Loucy (cell line): Measurements from ENCODE around the gene MITF.

Source experiments
- H2AFZ ChIP-seq: fragments of 200-600 bp; sonication (generic); 2 replicates; pipeline ENCODE4 v1.6.0; 2016; ENCODE audit warnings: antibody characterized with exemption, mild to moderate bottlenecking, low read length, moderate library complexity
- H3F3A ChIP-seq: fragments of 200-600 bp; 2 replicates; pipeline ENCODE4 v1.6.0; 2016; ENCODE audit warnings: antibody characterized with exemption, low read depth, mild to moderate bottlenecking
- H3K27me3 ChIP-seq: fragments of 200-600 bp; sonication (generic); 2 replicates; pipeline ENCODE4 v1.6.1; 2014; ENCODE audit warnings: low read length, mild to moderate bottlenecking; ENCODE audit not compliant: insufficient read depth, poor library complexity, severe bottlenecking
- H3K36me3 ChIP-seq: fragments of 200-600 bp; sonication (generic); 2 replicates; pipeline ENCODE4 v1.6.1; 2016; ENCODE audit warnings: low read length; ENCODE audit not compliant: insufficient read depth
- H3K4me1 ChIP-seq: fragments of 200-600 bp; sonication (generic); 2 replicates; pipeline ENCODE4 v1.5.1; 2014; ENCODE audit warnings: low read length, mild to moderate bottlenecking; ENCODE audit not compliant: insufficient read depth, poor library complexity, severe bottlenecking
- H3K4me2 ChIP-seq: fragments of 200-600 bp; sonication (generic); 2 replicates; pipeline ENCODE4 v1.6.0; 2014; ENCODE audit warnings: antibody characterized with exemption, low read length, low read depth, mild to moderate bottlenecking; ENCODE audit not compliant: poor library complexity, severe bottlenecking
- H3K4me3 ChIP-seq: fragments of 200-600 bp; sonication (generic); 2 replicates; pipeline ENCODE4 v1.5.1; 2014; ENCODE audit warnings: low read length, mild to moderate bottlenecking, mixed read lengths; ENCODE audit not compliant: poor library complexity, severe bottlenecking
- H3K79me2 ChIP-seq: fragments of 200-600 bp; sonication (generic); 2 replicates; pipeline ENCODE4 v1.6.1; 2014; ENCODE audit warnings: low read length; ENCODE audit not compliant: insufficient read depth
- H3K9ac ChIP-seq: fragments of 200-600 bp; sonication (generic); 2 replicates; pipeline ENCODE4 v1.6.0; 2014; ENCODE audit warnings: mild to moderate bottlenecking, low read depth, low read length, moderate library complexity; ENCODE audit not compliant: poor library complexity, severe bottlenecking
- H3K9me2 ChIP-seq: fragments of 200-600 bp; sonication (generic); replicated peaks from 2 replicates; pipeline ENCODE4 v1.6.1; 2016; ENCODE audit warnings: low read depth, low read length, mixed read lengths
- H3K9me3 ChIP-seq: fragments of 200-600 bp; sonication (generic); 2 replicates; pipeline ENCODE4 v1.6.1; 2014; ENCODE audit warnings: mild to moderate bottlenecking, antibody characterized with exemption, low read length, low read depth; ENCODE audit not compliant: insufficient read depth
- H4K20me1 ChIP-seq: fragments of 200-600 bp; sonication (generic); 2 replicates; pipeline ENCODE4 v1.6.0; 2014; ENCODE audit warnings: antibody characterized with exemption, low read length, mild to moderate bottlenecking; ENCODE audit not compliant: insufficient read depth, poor library complexity, severe bottlenecking
- CTCF ChIP-seq: fragments of 200-600 bp; sonication (generic); conservative IDR thresholded peaks from 2 replicates; pipeline ENCODE4 v1.5.1; 2014; ENCODE audit warnings: mild to moderate bottlenecking, antibody characterized with exemption, low read length
- EZH2phosphoT487 ChIP-seq: fragments of 200-600 bp; IDR thresholded peaks from 2 replicates; pipeline ENCODE4 v1.6.1; 2018; ENCODE audit warnings: antibody characterized with exemption, mild to moderate bottlenecking, moderate library complexity, borderline replicate concordance

MITF gene

GRCh38 chr3:69817988-69818387, 78.7 kb downstream of the MITF start:
- H3K4me1 ChIP-seq: no peaks in the 10 kb centered on the region
- no peaks in the 10 kb centered on the region; the same call in 1 of the 2 replicates for H3K9me2 ChIP-seq
- no peak overlapping the region for H3K4me3 ChIP-seq
- H3K9ac ChIP-seq: no peak overlapping the region
- H2AFZ ChIP-seq: no peak overlapping the region
- H4K20me1 ChIP-seq: no peaks in the 10 kb centered on the region
- no peak overlapping the region for H3K4me2 ChIP-seq
- TF ChIP-seq EZH2phosphoT487 (no peak), CTCF (no peak)
- no peaks in the 10 kb centered on the region for H3K27me3 ChIP-seq
- H3K9me3 ChIP-seq: no peaks in the 10 kb centered on the region
- no peaks in the 10 kb centered on the region for H3K36me3 ChIP-seq
- H3F3A ChIP-seq: no peaks in the 10 kb centered on the region
- H3K79me2 ChIP-seq: no peaks in the 10 kb centered on the region

GRCh38 chr3:69819282-69819681, 80.0 kb downstream of the MITF start:
- H3K36me3 ChIP-seq: no peaks in the 10 kb centered on the region
- no peaks in the 10 kb centered on the region for H3F3A ChIP-seq
- H3K4me1 ChIP-seq: no peaks in the 10 kb centered on the region
- no peaks in the 10 kb centered on the region for H3K79me2 ChIP-seq
- no peak overlapping the region for H3K9ac ChIP-seq
- H4K20me1 ChIP-seq: no peaks in the 10 kb centered on the region
- no peaks in the 10 kb centered on the region for H3K27me3 ChIP-seq
- H3K9me2 ChIP-seq: no peaks in the 10 kb centered on the region; the same call in 1 of the 2 replicates
- H2AFZ ChIP-seq: no peak overlapping the region
- H3K4me3 ChIP-seq: no peak overlapping the region
- no peaks in the 10 kb centered on the region for H3K9me3 ChIP-seq
- no peak overlapping the region for H3K4me2 ChIP-seq
- TF ChIP-seq EZH2phosphoT487: no peak
- TF ChIP-seq CTCF: no peak

GRCh38 chr3:69821133-69821532, 81.9 kb downstream of the MITF start:
- no peak overlapping the region for H3K4me2 ChIP-seq
- H3K27me3 ChIP-seq: no peaks in the 10 kb centered on the region
- no peaks in the 10 kb centered on the region for H3K79me2 ChIP-seq
- no peak overlapping the region for H3K4me3 ChIP-seq
- H3F3A ChIP-seq: no peaks in the 10 kb centered on the region
- no peaks in the 10 kb centered on the region for H3K4me1 ChIP-seq
- no peak overlapping the region for H3K9ac ChIP-seq
- H3K36me3 ChIP-seq: no peaks in the 10 kb centered on the region
- no peak overlapping the region for H2AFZ ChIP-seq
- TF ChIP-seq CTCF (no peak), EZH2phosphoT487 (no peak)
- H4K20me1 ChIP-seq: no peaks in the 10 kb centered on the region
- no peaks in the 10 kb centered on the region; the same call in 1 of the 2 replicates for H3K9me2 ChIP-seq
- no peaks in the 10 kb centered on the region for H3K9me3 ChIP-seq
